Measurements from ENCODE around the gene LITAF. TPM values are rescaled to one million over a fixed set of nuclear protein-coding genes. Genes with fewer than 3 reads are reported as not detected.
A peak's percentile ranks its signal among the peaks of the same experiment; 100 is the strongest.
"Not testable (repeated sequence)": the region's sequence is repeated elsewhere in the genome, so short reads cannot be mapped to it uniquely, and the experiment has no call there.

Gene LITAF
- total RNA-seq, 1 donor from 2014 or later, result 179 TPM

DNA sequence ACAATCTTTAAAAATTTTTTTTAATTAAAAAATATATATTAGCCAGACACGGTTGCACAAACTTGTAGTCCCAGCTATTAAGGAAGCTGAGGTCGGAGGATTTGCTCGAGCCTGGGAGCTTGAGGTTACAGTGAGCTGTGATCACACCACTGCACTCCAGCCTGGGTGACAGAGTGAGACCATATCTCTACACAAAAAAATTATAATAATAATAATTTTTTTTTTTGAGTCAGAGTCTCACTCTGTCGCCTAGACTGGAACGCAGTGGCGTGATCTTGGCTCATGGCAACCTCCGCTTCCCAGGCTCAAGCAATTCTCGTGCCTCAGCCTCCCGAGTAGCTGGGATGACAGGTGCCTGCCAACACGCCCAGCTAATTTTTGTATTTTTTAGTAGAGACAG lies 23.8 kb downstream of the LITAF start:
- Mint-ChIP-seq H3K4me1 (ENCODE audit: unreplicated experiment) (peaks cover 57% of the 10 kb centered on the region), H3K27ac (ENCODE audit: unreplicated experiment) (peak overlapping the region; percentile 68), H3K9me3 (ENCODE audit: unreplicated experiment) (no peaks in the 10 kb centered on the region), H3K4me3 (ENCODE audit: unreplicated experiment) (no peak overlapping the region), H3K36me3 (ENCODE audit: unreplicated experiment) (peaks cover 8% of the 10 kb centered on the region), H3K27me3 (ENCODE audit: unreplicated experiment) (no peaks in the 10 kb centered on the region)
- TF ChIP-seq, protein P1, sequence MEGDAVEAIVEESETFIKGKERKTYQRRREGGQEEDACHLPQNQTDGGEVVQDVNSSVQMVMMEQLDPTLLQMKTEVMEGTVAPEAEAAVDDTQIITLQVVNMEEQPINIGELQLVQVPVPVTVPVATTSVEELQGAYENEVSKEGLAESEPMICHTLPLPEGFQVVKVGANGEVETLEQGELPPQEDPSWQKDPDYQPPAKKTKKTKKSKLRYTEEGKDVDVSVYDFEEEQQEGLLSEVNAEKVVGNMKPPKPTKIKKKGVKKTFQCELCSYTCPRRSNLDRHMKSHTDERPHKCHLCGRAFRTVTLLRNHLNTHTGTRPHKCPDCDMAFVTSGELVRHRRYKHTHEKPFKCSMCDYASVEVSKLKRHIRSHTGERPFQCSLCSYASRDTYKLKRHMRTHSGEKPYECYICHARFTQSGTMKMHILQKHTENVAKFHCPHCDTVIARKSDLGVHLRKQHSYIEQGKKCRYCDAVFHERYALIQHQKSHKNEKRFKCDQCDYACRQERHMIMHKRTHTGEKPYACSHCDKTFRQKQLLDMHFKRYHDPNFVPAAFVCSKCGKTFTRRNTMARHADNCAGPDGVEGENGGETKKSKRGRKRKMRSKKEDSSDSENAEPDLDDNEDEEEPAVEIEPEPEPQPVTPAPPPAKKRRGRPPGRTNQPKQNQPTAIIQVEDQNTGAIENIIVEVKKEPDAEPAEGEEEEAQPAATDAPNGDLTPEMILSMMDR (IDR thresholded peaks at IDR 0.05), result no peak
- DNase-seq (ENCODE audit: extremely low spot score, unreplicated experiment), result no peak

DNA sequence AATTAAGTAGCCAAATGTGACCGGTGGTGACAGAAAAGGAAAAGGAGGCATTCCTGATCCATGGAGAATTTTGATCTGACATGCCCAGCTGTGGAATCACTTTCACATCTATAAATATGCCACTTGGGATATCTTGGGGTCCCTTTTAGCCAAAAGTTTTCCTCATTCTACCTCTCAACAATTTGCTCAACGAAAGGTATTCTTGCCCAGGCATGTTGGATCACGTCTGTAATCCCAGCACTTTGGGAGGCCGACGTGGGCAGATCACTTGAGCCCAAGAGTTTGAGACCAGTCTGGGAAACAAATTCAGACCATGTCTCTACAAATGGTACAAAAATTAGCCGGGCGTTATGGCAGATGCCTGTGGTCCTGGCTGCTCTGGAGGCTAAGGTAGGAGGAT lies 24.3 kb downstream of the LITAF start:
- no peaks in the 10 kb centered on the region for H3K27me3 Mint-ChIP-seq (ENCODE audit: unreplicated experiment)
- H3K4me3 Mint-ChIP-seq (ENCODE audit: unreplicated experiment), result no peak overlapping the region
- H3K27ac Mint-ChIP-seq (ENCODE audit: unreplicated experiment), result peak overlapping the region; percentile 95

DNA sequence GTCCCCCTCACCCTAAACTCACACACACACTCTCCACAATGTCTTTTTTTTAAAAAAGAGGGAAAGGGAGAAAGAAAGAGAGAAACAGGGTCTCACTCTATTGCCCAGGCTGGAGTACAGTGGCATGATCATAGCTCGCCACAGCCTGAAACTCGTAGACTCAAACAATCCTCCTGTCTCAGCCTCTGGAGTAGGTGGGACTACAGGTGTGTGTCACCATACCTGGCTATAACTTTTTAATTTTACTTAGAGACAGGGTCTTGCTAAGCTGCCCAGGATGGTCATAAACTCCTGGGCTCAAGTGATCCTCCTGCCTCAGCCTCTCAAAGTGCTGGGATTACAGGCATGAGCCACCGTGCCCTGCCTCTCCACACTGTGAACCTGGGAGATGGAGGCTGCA lies 24.9 kb downstream of the LITAF start:
- Mint-ChIP-seq H3K4me3 (ENCODE audit: unreplicated experiment) (peak overlapping the region; percentile 47), H3K9me3 (ENCODE audit: unreplicated experiment) (no peaks in the 10 kb centered on the region), H3K4me1 (ENCODE audit: unreplicated experiment) (peaks cover 66% of the 10 kb centered on the region), H3K27ac (ENCODE audit: unreplicated experiment) (peak overlapping the region; percentile 95), H3K27me3 (ENCODE audit: unreplicated experiment) (no peaks in the 10 kb centered on the region), H3K36me3 (ENCODE audit: unreplicated experiment) (peaks cover 9% of the 10 kb centered on the region)
- TF ChIP-seq, protein P1 (IDR thresholded peaks at IDR 0.05), result no peak
- DNase-seq (ENCODE audit: extremely low spot score, unreplicated experiment), result no peak

More for the DNA sequence above, 24.3 kb downstream of the LITAF start:
- Mint-ChIP-seq H3K36me3 (ENCODE audit: unreplicated experiment) (peaks cover 9% of the 10 kb centered on the region), H3K9me3 (ENCODE audit: unreplicated experiment) (no peaks in the 10 kb centered on the region), H3K4me1 (ENCODE audit: unreplicated experiment) (peaks cover 63% of the 10 kb centered on the region)
- TF ChIP-seq, protein P1 (IDR thresholded peaks at IDR 0.05), result no peak
- DNase-seq (ENCODE audit: extremely low spot score, unreplicated experiment), result no peak

DNA sequence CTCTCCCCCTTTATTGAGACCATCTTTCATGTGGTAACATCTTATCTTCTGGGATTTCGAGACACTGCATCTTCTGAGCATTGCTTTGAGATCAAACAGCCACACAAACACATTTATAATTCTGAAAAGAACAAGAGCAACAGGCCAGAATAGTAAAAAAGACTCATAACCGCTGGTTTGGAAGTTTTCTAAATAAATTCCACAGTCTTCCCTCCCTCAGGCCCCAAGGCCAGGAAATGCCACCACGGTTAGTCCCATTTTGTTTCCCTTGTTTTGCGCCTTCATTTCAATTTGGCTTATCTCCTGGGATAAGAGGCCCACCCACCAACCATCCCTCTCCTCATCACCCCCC lies 25.3 kb downstream of the LITAF start:
- no peaks in the 10 kb centered on the region for H3K27me3 Mint-ChIP-seq (ENCODE audit: unreplicated experiment)
- H3K4me3 Mint-ChIP-seq (ENCODE audit: unreplicated experiment), result peak overlapping the region; percentile 47
- H3K27ac Mint-ChIP-seq (ENCODE audit: unreplicated experiment), result peak overlapping the region; percentile 95

DNA sequence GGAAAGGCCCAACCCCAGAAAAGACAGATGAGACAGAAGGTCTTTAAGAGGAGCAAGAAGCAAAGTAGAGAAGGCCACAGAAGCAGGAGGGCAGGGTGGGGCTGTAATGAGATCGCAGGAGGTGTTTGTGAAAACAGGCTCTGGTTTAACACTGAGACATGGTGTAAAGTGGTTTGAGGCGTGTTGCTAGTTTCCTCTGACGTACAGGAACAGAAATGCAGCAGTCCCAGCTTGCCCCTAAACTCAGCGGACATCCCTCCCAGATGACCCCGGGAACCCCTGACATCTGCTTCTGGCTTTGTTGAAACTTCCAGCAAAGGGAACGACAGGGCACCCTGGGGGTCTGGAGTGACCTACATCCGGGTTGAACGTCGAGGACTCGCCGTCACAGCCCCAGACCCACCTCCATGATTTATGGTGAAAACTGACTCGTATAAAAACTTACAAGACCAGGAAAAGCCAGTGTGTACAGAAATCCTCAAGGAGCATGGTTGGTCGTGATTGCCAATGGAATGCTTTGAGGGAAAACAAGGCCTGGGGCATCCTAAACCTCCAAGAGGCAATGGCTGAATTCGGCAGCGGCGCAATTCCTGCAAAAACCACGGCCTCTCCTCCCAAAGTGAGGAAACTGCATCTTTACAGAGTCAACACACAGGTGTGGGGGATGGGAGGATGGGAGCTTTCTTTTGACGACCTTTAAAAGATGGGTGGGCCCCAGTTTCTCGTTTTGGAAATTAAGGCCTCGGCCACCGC lies 25.8 kb downstream of the LITAF start:
- Mint-ChIP-seq H3K9me3 (ENCODE audit: unreplicated experiment) (peaks cover 6% of the 10 kb centered on the region), H3K36me3 (ENCODE audit: unreplicated experiment) (peaks cover 17% of the 10 kb centered on the region), H3K4me1 (ENCODE audit: unreplicated experiment) (peaks cover 64% of the 10 kb centered on the region), H3K27ac (ENCODE audit: unreplicated experiment) (peak overlapping the region; percentile 95), H3K4me3 (ENCODE audit: unreplicated experiment) (peak overlapping the region; percentile 47), H3K27me3 (ENCODE audit: unreplicated experiment) (no peaks in the 10 kb centered on the region)
- TF ChIP-seq, protein P1 (IDR thresholded peaks at IDR 0.05), result no peak
- DNase-seq (ENCODE audit: extremely low spot score, unreplicated experiment), result no peak

More for the DNA sequence above, 25.3 kb downstream of the LITAF start:
- Mint-ChIP-seq H3K4me1 (ENCODE audit: unreplicated experiment) (peaks cover 65% of the 10 kb centered on the region), H3K9me3 (ENCODE audit: unreplicated experiment) (peaks cover under 1% of the 10 kb centered on the region), H3K36me3 (ENCODE audit: unreplicated experiment) (peaks cover 12% of the 10 kb centered on the region)
- DNase-seq (ENCODE audit: extremely low spot score, unreplicated experiment), result no peak
- TF ChIP-seq, protein P1 (IDR thresholded peaks at IDR 0.05), result no peak

- Mint-ChIP-seq H3K27ac (ENCODE audit: unreplicated experiment) (peak overlapping the region; percentile 62), H3K36me3 (ENCODE audit: unreplicated experiment) (peaks cover 35% of the 10 kb centered on the region), H3K4me1 (ENCODE audit: unreplicated experiment) (peaks cover 47% of the 10 kb centered on the region)
- H3K9me3 Mint-ChIP-seq (ENCODE audit: unreplicated experiment); H3K4me3 Mint-ChIP-seq (ENCODE audit: unreplicated experiment); H3K27me3 Mint-ChIP-seq (ENCODE audit: unreplicated experiment); DNase-seq (ENCODE audit: extremely low spot score, unreplicated experiment): not testable (repeated sequence)
Measured at GRCh38 chr16:11558308-11558823, 28.4 kb downstream of the LITAF start.

Measured in osteocyte (in vitro differentiated cells).